Dendritic cell treated with granulocyte-macrophage colony-stimulating factor and Interleukin-4, amounts not matched to agents 40 ng/mL and 50 ng/mL, for 4 days (primary cell): ENCODE data around the gene DIPK1A.
"Not testable (repeated sequence)": the region's sequence is repeated elsewhere in the genome, so short reads cannot be mapped to it uniquely, and the experiment has no call there.

Source experiments
- H3K27ac Mint-ChIP-seq: one replicate; pipeline ENCODE4 v1.8.0; 2022; ENCODE audit warnings: mild to moderate bottlenecking, mixed read lengths
- H3K27me3 Mint-ChIP-seq: one replicate; pipeline ENCODE4 v1.8.0; 2022; ENCODE audit warnings: mild to moderate bottlenecking, mixed read lengths
- H3K36me3 Mint-ChIP-seq: one replicate; pipeline ENCODE4 v1.8.0; 2022; ENCODE audit warnings: low read depth, mixed read lengths
- H3K4me1 Mint-ChIP-seq: one replicate; pipeline ENCODE4 v1.8.0; 2022; ENCODE audit warnings: low read depth, mixed read lengths
- H3K4me3 Mint-ChIP-seq: one replicate; pipeline ENCODE4 v1.8.0; 2022; ENCODE audit warnings: mild to moderate bottlenecking, moderate library complexity, mixed read lengths
- H3K9me3 Mint-ChIP-seq: one replicate; pipeline ENCODE4 v1.8.0; 2022; ENCODE audit warnings: mixed read lengths
- intact Hi-C: fragments of 100-400 bp; cut with micrococcal nuclease; formaldehyde crosslinking; loops from one replicate; pipeline ENCODE4 v1.15.0; 2022

Gene DIPK1A

DNA sequence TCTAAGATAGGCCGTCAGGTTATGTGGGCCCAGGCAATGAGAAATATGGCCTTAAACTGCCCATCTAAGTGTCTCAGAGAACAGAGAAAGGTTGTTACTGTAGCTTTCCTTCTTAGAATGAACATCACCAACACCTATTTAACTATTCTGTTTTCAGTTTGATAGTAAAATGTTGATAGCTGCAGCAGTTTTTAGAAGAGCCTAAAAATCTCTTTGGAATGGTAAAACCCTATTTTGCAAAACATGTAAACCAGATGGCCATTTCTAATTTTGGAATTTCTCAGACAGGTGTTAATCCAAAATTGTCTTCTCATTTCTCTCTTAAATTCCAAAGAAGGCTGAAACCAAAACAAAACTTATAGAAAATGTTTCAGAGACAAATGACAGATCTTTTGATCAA is 57.5 kb downstream of the DIPK1A start:
- Mint-ChIP-seq H3K4me3 (no peak overlapping the region), H3K27ac (no peak overlapping the region), H3K4me1 (peaks cover under 1% of the 10 kb centered on the region), H3K36me3 (peaks cover 38% of the 10 kb centered on the region), H3K27me3 (no peaks in the 10 kb centered on the region), H3K9me3 (peaks cover 18% of the 10 kb centered on the region)
- intact Hi-C loops: no loop called here

DNA sequence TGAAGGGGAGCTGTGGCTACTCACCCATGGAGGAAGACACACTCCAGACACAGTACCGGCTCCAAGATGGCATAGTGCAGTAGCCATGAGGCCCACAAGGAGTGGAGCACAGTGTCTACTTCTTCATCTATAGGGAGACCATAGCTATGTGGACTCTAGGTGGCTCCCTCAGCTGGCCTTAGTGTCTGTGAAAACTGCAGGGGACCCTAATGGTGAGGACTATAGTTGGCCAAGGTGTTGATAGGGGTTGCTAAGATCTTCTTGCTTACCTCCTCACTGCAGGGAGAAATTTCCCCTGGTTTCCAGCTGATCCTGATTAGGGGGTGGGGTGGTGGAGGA is 58.9 kb downstream of the DIPK1A start:
- H3K27me3 Mint-ChIP-seq: no peaks in the 10 kb centered on the region
- H3K4me1 Mint-ChIP-seq: peaks cover 12% of the 10 kb centered on the region
- H3K27ac Mint-ChIP-seq: no peak overlapping the region
- no peak overlapping the region for H3K4me3 Mint-ChIP-seq
- intact Hi-C loops: no loop called here
- peaks cover 29% of the 10 kb centered on the region for H3K36me3 Mint-ChIP-seq
- peaks cover 18% of the 10 kb centered on the region for H3K9me3 Mint-ChIP-seq

GRCh38 chr1:92901699-92902405 is 59.4 kb downstream of the DIPK1A start:
- H3K4me1 Mint-ChIP-seq: peaks cover 12% of the 10 kb centered on the region
- H3K27me3 Mint-ChIP-seq: no peaks in the 10 kb centered on the region
- H3K4me3 Mint-ChIP-seq: no peak overlapping the region
- H3K27ac Mint-ChIP-seq: no peak overlapping the region
- H3K9me3 Mint-ChIP-seq: peaks cover 18% of the 10 kb centered on the region
- intact Hi-C loops: no loop called here
- H3K36me3 Mint-ChIP-seq: peaks cover 29% of the 10 kb centered on the region

- no peaks in the 10 kb centered on the region for H3K27me3 Mint-ChIP-seq
- peaks cover 12% of the 10 kb centered on the region for H3K4me1 Mint-ChIP-seq
- no peak overlapping the region for H3K4me3 Mint-ChIP-seq
- H3K27ac Mint-ChIP-seq: no peak overlapping the region
- H3K36me3 Mint-ChIP-seq: peaks cover 29% of the 10 kb centered on the region
- H3K9me3 Mint-ChIP-seq: peaks cover 18% of the 10 kb centered on the region
- intact Hi-C loops: no loop called here
These were observed 60.1 kb downstream of the DIPK1A start for GRCh38 chr1:92901126-92901525.

DNA sequence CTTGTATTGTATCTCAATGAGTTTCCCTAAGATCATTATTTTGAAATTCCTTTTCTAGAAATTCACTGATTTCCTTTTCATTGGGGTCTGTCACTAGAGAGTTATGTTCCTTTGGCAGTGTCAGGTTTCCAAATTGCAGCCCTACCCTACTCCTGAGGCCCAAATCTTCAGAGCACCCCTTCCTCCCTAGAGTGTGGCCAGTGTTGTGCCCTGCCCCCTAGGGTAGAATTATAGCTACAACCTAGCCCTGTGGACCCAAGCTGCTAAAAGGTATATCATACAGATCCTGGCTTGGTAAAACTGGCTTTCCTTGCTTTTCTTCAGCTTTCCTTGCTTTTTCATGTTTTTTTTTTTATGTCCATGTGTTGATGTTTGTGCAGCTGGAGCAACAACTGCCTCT is 60.7 kb downstream of the DIPK1A start:
- H3K36me3 Mint-ChIP-seq: peaks cover 29% of the 10 kb centered on the region
- no peak overlapping the region for H3K27ac Mint-ChIP-seq
- H3K9me3 Mint-ChIP-seq: peaks cover 18% of the 10 kb centered on the region
- peaks cover 12% of the 10 kb centered on the region for H3K4me1 Mint-ChIP-seq
- no peaks in the 10 kb centered on the region for H3K27me3 Mint-ChIP-seq
- no peak overlapping the region for H3K4me3 Mint-ChIP-seq
- intact Hi-C loops: no loop called here

- H3K27ac Mint-ChIP-seq: no peak overlapping the region
- H3K36me3 Mint-ChIP-seq: peaks cover 29% of the 10 kb centered on the region
- intact Hi-C loops: no loop called here
- no peaks in the 10 kb centered on the region for H3K27me3 Mint-ChIP-seq
- peaks cover 12% of the 10 kb centered on the region for H3K4me1 Mint-ChIP-seq
- peaks cover 18% of the 10 kb centered on the region for H3K9me3 Mint-ChIP-seq
- H3K4me3 Mint-ChIP-seq: no peak overlapping the region
These were observed 61.5 kb downstream of the DIPK1A start for GRCh38 chr1:92899780-92900179.

GRCh38 chr1:92898053-92898452 is 63.2 kb downstream of the DIPK1A start:
- H3K4me3 Mint-ChIP-seq: peak overlapping the region; percentile 9
- peak overlapping the region; percentile 41 for H3K27ac Mint-ChIP-seq
- H3K9me3 Mint-ChIP-seq: peaks cover 18% of the 10 kb centered on the region
- H3K36me3 Mint-ChIP-seq: peaks cover 29% of the 10 kb centered on the region
- H3K27me3 Mint-ChIP-seq, intact Hi-C loops: not testable (repeated sequence)
- peaks cover 12% of the 10 kb centered on the region for H3K4me1 Mint-ChIP-seq

GRCh38 chr1:92887465-92887864 is 73.8 kb downstream of the DIPK1A start:
- H3K4me3 Mint-ChIP-seq: no peak overlapping the region
- no peaks in the 10 kb centered on the region for H3K36me3 Mint-ChIP-seq
- no peak overlapping the region for H3K27ac Mint-ChIP-seq
- H3K27me3 Mint-ChIP-seq: no peaks in the 10 kb centered on the region
- H3K9me3 Mint-ChIP-seq: peaks cover 15% of the 10 kb centered on the region
- H3K4me1 Mint-ChIP-seq: peaks cover 21% of the 10 kb centered on the region
- intact Hi-C loops: no loop called here

GRCh38 chr1:92886886-92887419 is 74.3 kb downstream of the DIPK1A start:
- Mint-ChIP-seq H3K4me1 (peaks cover 25% of the 10 kb centered on the region), H3K4me3 (no peak overlapping the region), H3K27me3 (no peaks in the 10 kb centered on the region), H3K27ac (no peak overlapping the region), H3K9me3 (peaks cover 15% of the 10 kb centered on the region), H3K36me3 (no peaks in the 10 kb centered on the region)
- intact Hi-C loops: no loop called here

- H3K27me3 Mint-ChIP-seq: no peaks in the 10 kb centered on the region
- peaks cover 8% of the 10 kb centered on the region for H3K9me3 Mint-ChIP-seq
- no peaks in the 10 kb centered on the region for H3K36me3 Mint-ChIP-seq
- intact Hi-C loops: no loop called here
- H3K27ac Mint-ChIP-seq: no peak overlapping the region
- H3K4me3 Mint-ChIP-seq: no peak overlapping the region
- peaks cover 25% of the 10 kb centered on the region for H3K4me1 Mint-ChIP-seq
These were observed 77.1 kb downstream of the DIPK1A start for GRCh38 chr1:92884195-92884594.

- peaks cover 19% of the 10 kb centered on the region for H3K4me1 Mint-ChIP-seq
- no peaks in the 10 kb centered on the region for H3K36me3 Mint-ChIP-seq
- H3K4me3 Mint-ChIP-seq: no peak overlapping the region
- no peaks in the 10 kb centered on the region for H3K9me3 Mint-ChIP-seq
- intact Hi-C loops: no loop called here
- no peaks in the 10 kb centered on the region for H3K27me3 Mint-ChIP-seq
- peak overlapping the region; percentile 5 for H3K27ac Mint-ChIP-seq
These were observed 78.0 kb downstream of the DIPK1A start for GRCh38 chr1:92883297-92883696.

GRCh38 chr1:92882819-92883218 is 78.4 kb downstream of the DIPK1A start:
- Mint-ChIP-seq H3K27ac (peak overlapping the region; percentile 5), H3K4me1 (peaks cover 19% of the 10 kb centered on the region)

DNA sequence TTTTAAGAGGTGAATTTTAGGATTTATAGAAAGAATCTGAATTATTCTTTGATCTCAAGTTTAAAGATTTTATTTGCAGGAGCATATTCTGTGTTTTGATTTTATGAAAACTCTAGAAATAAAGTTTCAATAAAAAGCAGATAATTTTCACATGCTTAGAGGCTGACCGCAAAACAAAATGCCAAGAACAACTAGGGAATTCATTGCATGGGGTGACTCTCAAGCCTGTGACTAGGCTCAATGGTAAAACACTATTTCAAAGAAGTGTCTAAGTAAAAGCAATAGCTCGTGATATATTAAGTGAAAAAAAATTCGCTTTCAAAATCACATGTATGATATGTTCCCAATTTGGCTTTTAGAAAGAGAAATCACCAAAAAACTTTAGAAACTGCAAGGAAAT is 79.9 kb downstream of the DIPK1A start:
- no peaks in the 10 kb centered on the region for H3K27me3 Mint-ChIP-seq
- peaks cover 19% of the 10 kb centered on the region for H3K4me1 Mint-ChIP-seq
- intact Hi-C loops: no loop called here
- H3K27ac Mint-ChIP-seq: no peak overlapping the region
- H3K9me3 Mint-ChIP-seq: no peaks in the 10 kb centered on the region
- no peaks in the 10 kb centered on the region for H3K36me3 Mint-ChIP-seq
- no peak overlapping the region for H3K4me3 Mint-ChIP-seq

More at GRCh38 chr1:92882819-92883218, 78.4 kb downstream of the DIPK1A start:
- no peaks in the 10 kb centered on the region for H3K27me3 Mint-ChIP-seq
- H3K4me3 Mint-ChIP-seq: no peak overlapping the region
- H3K9me3 Mint-ChIP-seq: no peaks in the 10 kb centered on the region
- no peaks in the 10 kb centered on the region for H3K36me3 Mint-ChIP-seq
- intact Hi-C loops: no loop called here

DNA sequence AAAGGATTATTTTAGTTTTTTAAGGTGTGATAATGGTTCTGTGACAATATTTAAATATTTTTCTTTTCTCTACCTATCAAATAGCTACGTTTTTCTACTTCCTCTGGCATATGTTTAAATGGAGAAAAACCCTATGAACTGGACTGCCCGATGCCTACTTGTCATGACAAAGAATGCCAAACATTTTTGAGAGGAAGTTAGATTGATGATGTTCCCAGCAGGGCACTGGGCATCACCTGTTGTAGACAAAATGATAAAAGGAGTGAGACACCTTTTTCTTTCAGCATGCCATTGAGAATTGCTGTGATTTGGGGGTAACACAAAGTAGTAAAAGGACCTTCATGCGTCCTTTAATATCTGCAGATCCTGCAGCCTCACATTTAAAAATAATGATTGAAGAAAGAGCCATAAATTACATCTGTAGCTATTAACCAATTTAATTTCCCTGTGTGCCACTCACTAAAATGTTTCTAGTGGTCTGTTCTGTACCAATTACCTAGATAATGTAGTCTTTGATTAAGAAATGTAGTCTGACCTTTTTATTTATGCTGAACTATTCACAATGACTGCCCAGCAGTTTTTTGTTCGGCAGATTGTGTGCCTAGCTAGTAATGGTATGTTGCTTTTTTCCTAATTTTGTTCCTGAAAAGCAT is 81.8 kb downstream of the DIPK1A start:
- H3K36me3 Mint-ChIP-seq: peaks cover 11% of the 10 kb centered on the region
- intact Hi-C loops: loop anchor here (10.0 kb wide), 1 partner anchor 45 kb away; no protein-coding TSS in a partner anchor
- H3K4me1 Mint-ChIP-seq: peaks cover 19% of the 10 kb centered on the region
- no peak overlapping the region for H3K27ac Mint-ChIP-seq
- H3K9me3 Mint-ChIP-seq: no peaks in the 10 kb centered on the region
- H3K4me3 Mint-ChIP-seq: no peak overlapping the region
- H3K27me3 Mint-ChIP-seq: no peaks in the 10 kb centered on the region
